GM12891 (cell line): ENCODE measurements around the gene TMEM174.

Experiments used
- PAX5 ChIP-seq: IDR thresholded peaks from 2 replicates; pipeline ENCODE4 v1.6.1; 2011; ENCODE audit warnings: low read length, moderate library complexity, mild to moderate bottlenecking; ENCODE audit not compliant: insufficient read depth, severe bottlenecking
- POLR2A ChIP-seq: IDR thresholded peaks from 2 replicates; pipeline ENCODE4 v1.6.1; 2011; ENCODE audit warnings: low read depth, low read length, control low read depth
- POLR2AphosphoS5 ChIP-seq: IDR thresholded peaks from 2 replicates; pipeline ENCODE4 v1.6.1; 2011; ENCODE audit warnings: low read depth, low read length, control low read depth
- POU2F2 ChIP-seq: IDR thresholded peaks from 2 replicates; pipeline ENCODE4 v1.6.1; 2011; ENCODE audit warnings: low read depth, mild to moderate bottlenecking, control low read depth, low read length, moderate library complexity
- SPI1 ChIP-seq: IDR thresholded peaks from 2 replicates; pipeline ENCODE4 v1.6.1; 2011; ENCODE audit warnings: low read depth, low read length, control low read depth
- TAF1 ChIP-seq: IDR thresholded peaks from 2 replicates; pipeline ENCODE4 v1.6.1; 2011; ENCODE audit warnings: low read depth, low read length, control low read depth

DNA sequence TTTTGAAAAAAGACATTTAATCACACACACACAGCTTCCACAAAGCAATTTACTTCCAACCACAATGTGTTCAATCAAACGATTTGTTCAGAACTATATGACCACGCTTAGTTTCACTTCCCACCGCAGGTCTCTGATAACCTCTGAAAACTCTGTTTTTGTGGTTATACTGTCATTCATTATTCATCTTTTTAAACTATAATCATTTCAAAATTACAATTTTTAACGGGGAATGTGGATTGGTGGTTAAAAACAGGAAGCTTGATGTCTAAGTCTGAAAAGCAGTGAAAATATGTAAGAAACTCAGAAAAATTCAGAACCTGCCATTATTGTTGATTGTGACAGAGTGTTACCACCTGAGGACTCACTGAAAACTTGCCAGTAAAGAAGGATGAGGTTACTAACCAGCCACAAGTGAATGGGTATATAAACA lies 12.7 kb upstream of the TMEM174 start:
- TF ChIP-seq POLR2A: no peak
- no peak for TF ChIP-seq POLR2AphosphoS5
- TF ChIP-seq POU2F2: no peak
- TF ChIP-seq SPI1: peak; percentile 67
- no peak for TF ChIP-seq TAF1
- TF ChIP-seq PAX5: no peak
